HCT116 (cell line): ENCODE results near the gene DRAXIN. TPM values are rescaled to one million over a fixed set of nuclear protein-coding genes. Genes with fewer than 3 reads are reported as not detected.

Experiments used
- ATAC-seq: fragments of 200-7000 bp; cut with Tn5 transposase; 2 replicates; pipeline ENCODE4 v1.9.1; 2020; ENCODE audit warnings: mild to moderate bottlenecking, moderate library complexity
- BruUV-seq: library from RNA; stranded (reverse); fragments of 400-500 nt; replicated peaks from 2 replicates; lab custom pipeline; 2021; lab: Mats Ljungman, UMichigan
- CTCF ChIA-PET: fragments of 300-600 bp; sonication (Branson Sonifier 250); formaldehyde crosslinking; loops from one replicate; lab custom pipeline; 2021; ENCODE audit warnings: antibody characterized with exemption; lab: Charles Lee
- POLR2A ChIA-PET: fragments of 300-600, 350-600 bp; sonication (Branson Sonifier 250); formaldehyde crosslinking; loops from one replicate; lab custom pipeline; 2021; ENCODE audit warnings: antibody characterized with exemption; lab: Charles Lee
- RAD21 ChIA-PET, 2 experiments: fragments of 300-600 bp; sonication (Branson Sonifier 250); formaldehyde crosslinking; loops; one replicate each; lab custom pipeline; 2023; ENCODE audit warnings: low total read pairs in 2 of 2; ENCODE audit not compliant: uncharacterized antibody in 2 of 2, unreplicated experiment in 2 of 2, low non-redundant PET in 1 of 2; lab: Charles Lee
- DNase-seq: peaks from one replicate; pipeline ENCODE4 v3.0.0-alpha.2; 2010; ENCODE audit warnings: low read depth, low spot score
- H2AFZ ChIP-seq: fragments of 200-600 bp; shearing (Covaris generic), sonication (generic); 2 replicates; pipeline ENCODE4 v1.6.1; 2017; ENCODE audit warnings: low read depth, mixed run types, mixed read lengths, antibody characterized with exemption, low read length; ENCODE audit not compliant: poor library complexity, severe bottlenecking
- H3K27ac ChIP-seq: 2 replicates; pipeline ENCODE4 v1.5.1; 2012; ENCODE audit warnings: low read depth, low read length
- H3K27me3 ChIP-seq: fragments of 200-600 bp; sonication (generic); 2 replicates; pipeline ENCODE4 v1.6.1; 2016; ENCODE audit warnings: mixed run types, low read length, mixed read lengths; ENCODE audit not compliant: insufficient read depth
- H3K36me3 ChIP-seq, 2 experiments: fragments of 200-500 bp in 1 of 2; fragments of 200-600 bp in 1 of 2; sonication (Bioruptor generic) in 1 of 2; sonication (generic) in 1 of 2; 2 replicates each; pipeline versions ENCODE4 v1.5.1 to v1.6.1; 2014 to 2016; ENCODE audit warnings: low read length in 2 of 2, inconsistent platforms in 1 of 2, mixed read lengths in 1 of 2, mixed run types in 1 of 2; ENCODE audit not compliant: insufficient read depth in 2 of 2, control insufficient read depth in 1 of 2
- H3K4me1 ChIP-seq, 2 experiments: fragments of 200-600 bp in 1 of 2; sonication (generic) in 1 of 2; 2 replicates each; pipeline versions ENCODE4 v1.5.1 to v1.6.1; 2012 to 2017; ENCODE audit warnings: low read length in 2 of 2, inconsistent platforms in 1 of 2, mild to moderate bottlenecking in 1 of 2, mixed read lengths in 1 of 2, mixed run types in 1 of 2, moderate library complexity in 1 of 2; ENCODE audit not compliant: insufficient read depth in 2 of 2, control insufficient read depth in 1 of 2
- H3K4me2 ChIP-seq: fragments of 200-600 bp; sonication (generic); 2 replicates; pipeline ENCODE4 v1.6.1; 2017; ENCODE audit warnings: mixed run types, low read length, mixed read lengths
- H3K4me3 ChIP-seq, 2 experiments: fragments of 200-600 bp in 1 of 2; sonication (generic) in 1 of 2; replicated peaks in 1 of 2; 2 replicates each; pipeline ENCODE4 v1.5.1; 2011 to 2016; ENCODE audit warnings: low read length in 2 of 2, control low read depth in 1 of 2, low read depth in 1 of 2, mild to moderate bottlenecking in 1 of 2, mixed read lengths in 1 of 2, mixed run types in 1 of 2
- H3K79me2 ChIP-seq: fragments of 200-600 bp; sonication (generic); 2 replicates; pipeline ENCODE4 v1.6.1; 2017; ENCODE audit warnings: mild to moderate bottlenecking, mixed run types, low read length, moderate library complexity, mixed read lengths; ENCODE audit not compliant: insufficient read depth
- H3K9ac ChIP-seq: fragments of 200-600 bp; sonication (generic); 2 replicates; pipeline ENCODE4 v1.6.1; 2016; ENCODE audit warnings: low read length, mixed read lengths
- H3K9me2 ChIP-seq: fragments of 200-600 bp; sonication (generic), shearing (Covaris generic); 2 replicates; pipeline ENCODE4 v1.6.1; 2017; ENCODE audit warnings: mixed run types, mild to moderate bottlenecking, moderate library complexity; ENCODE audit not compliant: insufficient read depth
- H3K9me3 ChIP-seq, 2 experiments: fragments of 200-500 bp in 1 of 2; fragments of 200-600 bp in 1 of 2; sonication (Bioruptor generic) in 1 of 2; sonication (generic) in 1 of 2; 2 replicates each; pipeline ENCODE4 v1.6.1; 2014 to 2017; ENCODE audit warnings: low read length in 2 of 2, mixed read lengths in 2 of 2, inconsistent platforms in 1 of 2, low read depth in 1 of 2, mild to moderate bottlenecking in 1 of 2, mixed run types in 1 of 2, moderate library complexity in 1 of 2; ENCODE audit not compliant: control insufficient read depth in 1 of 2, insufficient read depth in 1 of 2
- H4K20me1 ChIP-seq: fragments of 200-600 bp; sonication (generic), shearing (Covaris generic); 2 replicates; pipeline ENCODE4 v1.6.1; 2017; ENCODE audit warnings: mixed run types, mild to moderate bottlenecking, moderate library complexity; ENCODE audit not compliant: insufficient read depth
- CBX3 ChIP-seq: IDR thresholded peaks from 2 replicates; pipeline ENCODE4 v1.6.1; 2012; ENCODE audit warnings: low read depth
- CEBPB ChIP-seq: IDR thresholded peaks from 2 replicates; pipeline ENCODE4 v1.6.1; 2012; ENCODE audit warnings: low read depth
- ELF1 ChIP-seq: IDR thresholded peaks from 2 replicates; pipeline ENCODE4 v1.6.1; 2012; ENCODE audit warnings: low read depth, borderline replicate concordance
- EZH2 ChIP-seq: fragments of 200-600 bp; sonication (generic); IDR thresholded peaks from 2 replicates; pipeline ENCODE4 v1.6.1; 2017; ENCODE audit warnings: antibody characterized with exemption, mixed run types
- JUND ChIP-seq: IDR thresholded peaks from 2 replicates; pipeline ENCODE4 v1.6.1; 2012
- POLR2A ChIP-seq: IDR thresholded peaks from 2 replicates; pipeline ENCODE4 v1.7.0; 2011; ENCODE audit warnings: borderline replicate concordance; ENCODE audit not compliant: insufficient read depth, insufficient read length; ENCODE audit errors: extremely low read depth
- RAD21 ChIP-seq: IDR thresholded peaks from 2 replicates; pipeline ENCODE4 v1.6.1; 2012; ENCODE audit warnings: low read depth, mild to moderate bottlenecking
- SP1 ChIP-seq: IDR thresholded peaks from 2 replicates; pipeline ENCODE4 v1.6.1; 2012; ENCODE audit warnings: low read depth
- SRF ChIP-seq: IDR thresholded peaks from 2 replicates; pipeline ENCODE4 v1.6.1; 2012; ENCODE audit warnings: low read depth
- intact Hi-C: fragments of 100-400 bp; cut with micrococcal nuclease; formaldehyde crosslinking; loops from 2 replicates; pipeline ENCODE4 v1.10.0; 2022
- total RNA-seq: library from RNA; stranded (reverse); gene quantifications from one replicate; pipeline ENCODE4 v1.2.1, GENCODE V29; 2021; ENCODE audit not compliant: unreplicated experiment
- TF ChIP-seq, protein P1 (sequence below): IDR thresholded peaks from 2 replicates; pipeline ENCODE4 v1.6.1; 2011; ENCODE audit warnings: mild to moderate bottlenecking, low read length, moderate library complexity; ENCODE audit not compliant: insufficient replicate concordance; ENCODE audit errors: extremely low read depth
- TF ChIP-seq, protein P2 (sequence below), 3 experiments: fragments of 200-600 bp in 1 of 3; sonication (generic) in 1 of 3; IDR thresholded peaks in 2 of 3; conservative IDR thresholded peaks in 1 of 3; 2 replicates each; pipeline ENCODE4 v1.5.1; 2012 to 2017; ENCODE audit warnings: low read depth in 2 of 3, low read length in 2 of 3, antibody characterized with exemption in 1 of 3, borderline replicate concordance in 1 of 3, control low read depth in 1 of 3, mild to moderate bottlenecking in 1 of 3, mixed read lengths in 1 of 3, mixed run types in 1 of 3, moderate library complexity in 1 of 3; ENCODE audit not compliant: insufficient read depth in 1 of 3

The DRAXIN gene
- total RNA-seq, 1 experiment from 2014 or later: 0.47 TPM

DNA sequence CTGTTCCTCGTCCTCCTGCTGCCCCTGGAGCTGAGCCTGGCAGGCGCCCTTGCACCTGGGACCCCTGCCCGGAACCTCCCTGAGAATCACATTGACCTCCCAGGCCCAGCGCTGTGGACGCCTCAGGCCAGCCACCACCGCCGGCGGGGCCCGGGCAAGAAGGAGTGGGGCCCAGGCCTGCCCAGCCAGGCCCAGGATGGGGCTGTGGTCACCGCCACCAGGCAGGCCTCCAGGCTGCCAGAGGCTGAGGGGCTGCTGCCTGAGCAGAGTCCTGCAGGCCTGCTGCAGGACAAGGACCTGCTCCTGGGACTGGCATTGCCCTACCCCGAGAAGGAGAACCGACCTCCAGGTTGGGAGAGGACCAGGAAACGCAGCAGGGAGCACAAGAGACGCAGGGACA, 14.8 kb downstream of the DRAXIN start:
- no peak overlapping the region for H3K4me2 ChIP-seq
- no TSS peak for BruUV-seq
- H3K4me1 ChIP-seq: peaks cover 16 to 24% of the 10 kb centered on the region in 2 experiments
- H3K4me3 ChIP-seq: no peak overlapping the region
- no peak for ATAC-seq
- no peak overlapping the region for H2AFZ ChIP-seq
- H4K20me1 ChIP-seq: no peaks in the 10 kb centered on the region
- H3K27me3 ChIP-seq: no peaks in the 10 kb centered on the region
- no peaks in the 10 kb centered on the region for H3K9me3 ChIP-seq
- no peaks in the 10 kb centered on the region for H3K9me2 ChIP-seq
- ChIA-PET CTCF (no interaction called here), POLR2A (no interaction called here), RAD21 (no interaction called here)
- no peak overlapping the region for H3K9ac ChIP-seq
- no peak overlapping the region for H3K27ac ChIP-seq
- intact Hi-C loops: no loop called here
- no peak for DNase-seq
- TF ChIP-seq, protein P1, sequence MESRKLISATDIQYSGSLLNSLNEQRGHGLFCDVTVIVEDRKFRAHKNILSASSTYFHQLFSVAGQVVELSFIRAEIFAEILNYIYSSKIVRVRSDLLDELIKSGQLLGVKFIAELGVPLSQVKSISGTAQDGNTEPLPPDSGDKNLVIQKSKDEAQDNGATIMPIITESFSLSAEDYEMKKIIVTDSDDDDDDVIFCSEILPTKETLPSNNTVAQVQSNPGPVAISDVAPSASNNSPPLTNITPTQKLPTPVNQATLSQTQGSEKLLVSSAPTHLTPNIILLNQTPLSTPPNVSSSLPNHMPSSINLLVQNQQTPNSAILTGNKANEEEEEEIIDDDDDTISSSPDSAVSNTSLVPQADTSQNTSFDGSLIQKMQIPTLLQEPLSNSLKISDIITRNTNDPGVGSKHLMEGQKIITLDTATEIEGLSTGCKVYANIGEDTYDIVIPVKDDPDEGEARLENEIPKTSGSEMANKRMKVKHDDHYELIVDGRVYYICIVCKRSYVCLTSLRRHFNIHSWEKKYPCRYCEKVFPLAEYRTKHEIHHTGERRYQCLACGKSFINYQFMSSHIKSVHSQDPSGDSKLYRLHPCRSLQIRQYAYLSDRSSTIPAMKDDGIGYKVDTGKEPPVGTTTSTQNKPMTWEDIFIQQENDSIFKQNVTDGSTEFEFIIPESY: no peak
- TF ChIP-seq ELF1 (no peak), SRF (no peak), EZH2 (no peak), JUND (no peak), CBX3 (no peak), POLR2A (no peak), SP1 (no peak), CEBPB (no peak), RAD21 (no peak)
- TF ChIP-seq, protein P2, sequence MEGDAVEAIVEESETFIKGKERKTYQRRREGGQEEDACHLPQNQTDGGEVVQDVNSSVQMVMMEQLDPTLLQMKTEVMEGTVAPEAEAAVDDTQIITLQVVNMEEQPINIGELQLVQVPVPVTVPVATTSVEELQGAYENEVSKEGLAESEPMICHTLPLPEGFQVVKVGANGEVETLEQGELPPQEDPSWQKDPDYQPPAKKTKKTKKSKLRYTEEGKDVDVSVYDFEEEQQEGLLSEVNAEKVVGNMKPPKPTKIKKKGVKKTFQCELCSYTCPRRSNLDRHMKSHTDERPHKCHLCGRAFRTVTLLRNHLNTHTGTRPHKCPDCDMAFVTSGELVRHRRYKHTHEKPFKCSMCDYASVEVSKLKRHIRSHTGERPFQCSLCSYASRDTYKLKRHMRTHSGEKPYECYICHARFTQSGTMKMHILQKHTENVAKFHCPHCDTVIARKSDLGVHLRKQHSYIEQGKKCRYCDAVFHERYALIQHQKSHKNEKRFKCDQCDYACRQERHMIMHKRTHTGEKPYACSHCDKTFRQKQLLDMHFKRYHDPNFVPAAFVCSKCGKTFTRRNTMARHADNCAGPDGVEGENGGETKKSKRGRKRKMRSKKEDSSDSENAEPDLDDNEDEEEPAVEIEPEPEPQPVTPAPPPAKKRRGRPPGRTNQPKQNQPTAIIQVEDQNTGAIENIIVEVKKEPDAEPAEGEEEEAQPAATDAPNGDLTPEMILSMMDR (IDR thresholded peaks at IDR 0.05 in 2 of 3, conservative IDR thresholded peaks at IDR 0.05 in 1 of 3; ENCODE audit: borderline replicate concordance in 1 of 3, insufficient read depth in 1 of 3, low read depth in 2 of 3, low read length in 2 of 3): no peak
- H3K36me3 ChIP-seq: no peaks in the 10 kb centered on the region
- H3K79me2 ChIP-seq: no peaks in the 10 kb centered on the region
